Activated CD4-positive, alpha-beta T cell treated with anti-CD3 and anti-CD28 coated beads for 36 hours (primary cell): ENCODE results near the gene FETUB. TPM values are rescaled to one million over a fixed set of nuclear protein-coding genes. Genes with fewer than 3 reads are reported as not detected.

Experiments used
- ATAC-seq: fragments of 200-7000 bp; cut with Tn5 transposase; one replicate; pipeline ENCODE4 v1.10.0; 2021; ENCODE audit warnings: mild to moderate bottlenecking, moderate library complexity
- CTCF ChIA-PET: fragments of 350-600 bp; sonication (Branson Sonifier 250); formaldehyde crosslinking; loops from one replicate; lab custom pipeline; 2021; ENCODE audit warnings: antibody characterized with exemption; lab: Charles Lee
- POLR2A ChIA-PET: fragments of 350-600 bp; sonication (Branson Sonifier 250); formaldehyde crosslinking; loops from one replicate; lab custom pipeline; 2021; ENCODE audit warnings: antibody characterized with exemption, inconsistent platforms; lab: Charles Lee
- DNase-seq: peaks from one replicate; pipeline ENCODE4 v3.0.0-alpha.2; 2020
- H3K27ac Mint-ChIP-seq: one replicate; pipeline ENCODE4 v1.8.0; 2021; ENCODE audit warnings: mixed read lengths
- H3K27me3 Mint-ChIP-seq: one replicate; pipeline ENCODE4 v1.8.0; 2021; ENCODE audit warnings: mixed read lengths
- H3K36me3 Mint-ChIP-seq: one replicate; pipeline ENCODE4 v1.8.0; 2021; ENCODE audit warnings: low read depth, mixed read lengths
- H3K4me1 Mint-ChIP-seq: one replicate; pipeline ENCODE4 v1.8.0; 2021; ENCODE audit warnings: mixed read lengths
- H3K4me3 Mint-ChIP-seq: one replicate; pipeline ENCODE4 v1.8.0; 2021; ENCODE audit warnings: mild to moderate bottlenecking, moderate library complexity, mixed read lengths
- H3K9me3 Mint-ChIP-seq: one replicate; pipeline ENCODE4 v1.8.0; 2021; ENCODE audit warnings: low read depth, mixed read lengths
- intact Hi-C, 2 experiments: fragments of 100-400 bp; cut with DNase I in 1 of 2; cut with micrococcal nuclease in 1 of 2; formaldehyde crosslinking; loops; one replicate each; pipeline versions ENCODE4 v1.14.2 to v1.15.1; 2022 to 2024; cut with DNase I, micrococcal nuclease
- total RNA-seq, 2 experiments: library from RNA; stranded (reverse); gene quantifications; one replicate each; pipeline ENCODE4 v1.2.3, GENCODE V29; 2021

The FETUB gene
- total RNA-seq, 2 experiments from 2014 or later: not detected

- Mint-ChIP-seq H3K36me3 (no peaks in the 10 kb centered on the region), H3K4me3 (no peak overlapping the region), H3K4me1 (peaks cover 3% of the 10 kb centered on the region), H3K27me3 (peaks cover 14% of the 10 kb centered on the region), H3K9me3 (no peaks in the 10 kb centered on the region), H3K27ac (no peak overlapping the region)
- intact Hi-C loops: no loop called here
- no peak for DNase-seq
- no peak for ATAC-seq
- ChIA-PET CTCF (interaction anchor here (0.9 to 3.1 kb wide), 2 partner anchors 21 to 23 kb away, joined by 3 to 10 read pairs; no protein-coding TSS in a partner anchor), POLR2A (no interaction called here)
These were observed 2.5 kb upstream of the FETUB start for GRCh38 chr3:186637686-186638085.

GRCh38 chr3:186638259-186638658 lies 1.9 kb upstream of the FETUB start:
- POLR2A ChIA-PET: no interaction called here
- Mint-ChIP-seq H3K36me3 (no peaks in the 10 kb centered on the region), H3K27me3 (peaks cover 14% of the 10 kb centered on the region), H3K27ac (no peak overlapping the region), H3K9me3 (no peaks in the 10 kb centered on the region), H3K4me3 (no peak overlapping the region), H3K4me1 (peaks cover 3% of the 10 kb centered on the region)
- CTCF ChIA-PET: interaction anchor here (0.8 kb wide), 1 partner anchor 97 kb away, joined by 3 read pairs; no protein-coding TSS in a partner anchor
- DNase-seq: no peak
- no peak for ATAC-seq
- intact Hi-C loops: no loop called here

- CTCF ChIA-PET: no interaction called here
- H3K4me3 Mint-ChIP-seq: no peak overlapping the region
- H3K4me1 Mint-ChIP-seq: peaks cover 3% of the 10 kb centered on the region
- no peak for DNase-seq
- POLR2A ChIA-PET: no interaction called here
- H3K36me3 Mint-ChIP-seq: no peaks in the 10 kb centered on the region
- no peak overlapping the region for H3K27ac Mint-ChIP-seq
- no peaks in the 10 kb centered on the region for H3K9me3 Mint-ChIP-seq
- intact Hi-C loops: no loop called here
- no peak for ATAC-seq
- H3K27me3 Mint-ChIP-seq: peaks cover 17% of the 10 kb centered on the region
These were observed 247 bp downstream of the FETUB start for GRCh38 chr3:186640473-186640818.

- Mint-ChIP-seq H3K36me3 (no peaks in the 10 kb centered on the region), H3K4me1 (peaks cover 3% of the 10 kb centered on the region), H3K9me3 (no peaks in the 10 kb centered on the region), H3K27me3 (peaks cover 18% of the 10 kb centered on the region), H3K4me3 (no peak overlapping the region), H3K27ac (no peak overlapping the region)
- ChIA-PET POLR2A (no interaction called here), CTCF (no interaction called here)
- ATAC-seq (no peak), DNase-seq (no peak)
- intact Hi-C loops: no loop called here
These were observed 730 bp downstream of the FETUB start for GRCh38 chr3:186640929-186641328.

GRCh38 chr3:186642014-186642413 lies 1.8 kb downstream of the FETUB start:
- intact Hi-C loops: no loop called here
- DNase-seq (no peak), ATAC-seq (no peak)
- POLR2A ChIA-PET: no interaction called here
- H3K27me3 Mint-ChIP-seq: peaks cover 19% of the 10 kb centered on the region
- H3K4me1 Mint-ChIP-seq: peaks cover 3% of the 10 kb centered on the region
- H3K36me3 Mint-ChIP-seq: no peaks in the 10 kb centered on the region
- H3K9me3 Mint-ChIP-seq: no peaks in the 10 kb centered on the region
- H3K27ac Mint-ChIP-seq: no peak overlapping the region
- CTCF ChIA-PET: interaction anchor here (0.5 to 1.6 kb wide), 3 partner anchors 28 to 447 kb away, joined by 3 to 5 read pairs (median 3); no protein-coding TSS in a partner anchor
- no peak overlapping the region for H3K4me3 Mint-ChIP-seq

GRCh38 chr3:186643493-186643892 lies 3.3 kb downstream of the FETUB start:
- no peak overlapping the region for H3K4me3 Mint-ChIP-seq
- CTCF ChIA-PET: interaction anchor here (0.6 to 1.5 kb wide), 3 partner anchors 25 to 33 kb away, joined by 3 to 8 read pairs (median 3); no protein-coding TSS in a partner anchor
- H3K4me1 Mint-ChIP-seq: peaks cover 3% of the 10 kb centered on the region
- intact Hi-C loops: no loop called here
- peaks cover 18% of the 10 kb centered on the region for H3K27me3 Mint-ChIP-seq
- DNase-seq (no peak), ATAC-seq (peak; percentile 57)
- no peak overlapping the region for H3K27ac Mint-ChIP-seq
- no peaks in the 10 kb centered on the region for H3K36me3 Mint-ChIP-seq
- H3K9me3 Mint-ChIP-seq: no peaks in the 10 kb centered on the region
- POLR2A ChIA-PET: no interaction called here

GRCh38 chr3:186644683-186645082 lies 4.5 kb downstream of the FETUB start:
- no peaks in the 10 kb centered on the region for H3K9me3 Mint-ChIP-seq
- DNase-seq (no peak), ATAC-seq (no peak)
- POLR2A ChIA-PET: interaction anchor here (0.6 kb wide), 1 partner anchor 59 kb away, joined by 3 read pairs; no protein-coding TSS in a partner anchor
- H3K4me3 Mint-ChIP-seq: no peak overlapping the region
- CTCF ChIA-PET: interaction anchor here (0.7 to 0.8 kb wide), 2 partner anchors 177 to 265 kb away, joined by 3 read pairs; no protein-coding TSS in a partner anchor
- peaks cover 3% of the 10 kb centered on the region for H3K4me1 Mint-ChIP-seq
- H3K27me3 Mint-ChIP-seq: peaks cover 16% of the 10 kb centered on the region
- intact Hi-C loops: no loop called here
- H3K36me3 Mint-ChIP-seq: no peaks in the 10 kb centered on the region
- no peak overlapping the region for H3K27ac Mint-ChIP-seq

GRCh38 chr3:186646106-186646505 lies 5.9 kb downstream of the FETUB start:
- Mint-ChIP-seq H3K9me3 (no peaks in the 10 kb centered on the region), H3K27me3 (peaks cover 13% of the 10 kb centered on the region), H3K36me3 (no peaks in the 10 kb centered on the region), H3K4me3 (no peak overlapping the region), H3K4me1 (peaks cover 3% of the 10 kb centered on the region), H3K27ac (no peak overlapping the region)
- POLR2A ChIA-PET: no interaction called here
- intact Hi-C loops: no loop called here
- ATAC-seq (no peak), DNase-seq (no peak)
- CTCF ChIA-PET: interaction anchor here (1.0 kb wide), 1 partner anchor 29 kb away, joined by 4 read pairs; no protein-coding TSS in a partner anchor

- H3K4me1 Mint-ChIP-seq: peaks cover 2% of the 10 kb centered on the region
- intact Hi-C loops: no loop called here
- CTCF ChIA-PET: interaction anchor here (1.0 kb wide), 1 partner anchor 30 kb away, joined by 4 read pairs; no protein-coding TSS in a partner anchor
These were observed 6.6 kb downstream of the FETUB start for GRCh38 chr3:186646841-186647240.

GRCh38 chr3:186648851-186649250 lies 8.7 kb downstream of the FETUB start:
- Mint-ChIP-seq H3K4me3 (no peak overlapping the region), H3K27me3 (peaks cover 9% of the 10 kb centered on the region), H3K36me3 (no peaks in the 10 kb centered on the region), H3K9me3 (no peaks in the 10 kb centered on the region), H3K27ac (no peak overlapping the region), H3K4me1 (no peaks in the 10 kb centered on the region)
- intact Hi-C loops: no loop called here
- ChIA-PET POLR2A (no interaction called here), CTCF (interaction anchor here (1.8 to 2.2 kb wide), 2 partner anchors 32 to 36 kb away, joined by 5 to 7 read pairs; partner anchors contain the start of gene AHSG)
- ATAC-seq (no peak), DNase-seq (no peak)

More at GRCh38 chr3:186646841-186647240, 6.6 kb downstream of the FETUB start:
- H3K27ac Mint-ChIP-seq: no peak overlapping the region
- H3K4me3 Mint-ChIP-seq: no peak overlapping the region
- POLR2A ChIA-PET: no interaction called here
- no peaks in the 10 kb centered on the region for H3K36me3 Mint-ChIP-seq
- H3K9me3 Mint-ChIP-seq: no peaks in the 10 kb centered on the region
- no peak for ATAC-seq
- H3K27me3 Mint-ChIP-seq: peaks cover 10% of the 10 kb centered on the region
- no peak for DNase-seq

GRCh38 chr3:186651678-186652215 lies 11.5 kb downstream of the FETUB start:
- ATAC-seq: no peak
- no peak overlapping the region for H3K27ac Mint-ChIP-seq
- no peak overlapping the region for H3K4me3 Mint-ChIP-seq
- peaks cover 2% of the 10 kb centered on the region for H3K27me3 Mint-ChIP-seq
- ChIA-PET POLR2A (no interaction called here), CTCF (interaction anchor here (0.6 kb wide), 1 partner anchor 188 kb away, joined by 3 read pairs; no protein-coding TSS in a partner anchor)
- intact Hi-C loops: no loop called here
- no peaks in the 10 kb centered on the region for H3K9me3 Mint-ChIP-seq
- H3K36me3 Mint-ChIP-seq: no peaks in the 10 kb centered on the region
- no peaks in the 10 kb centered on the region for H3K4me1 Mint-ChIP-seq
- no peak for DNase-seq

GRCh38 chr3:186653080-186653707 lies 13.0 kb downstream of the FETUB start:
- peaks cover 2% of the 10 kb centered on the region for H3K27me3 Mint-ChIP-seq
- no peaks in the 10 kb centered on the region for H3K36me3 Mint-ChIP-seq
- ChIA-PET CTCF (no interaction called here), POLR2A (no interaction called here)
- DNase-seq: no peak
- ATAC-seq: no peak
- H3K4me3 Mint-ChIP-seq: no peak overlapping the region
- intact Hi-C loops: no loop called here
- no peaks in the 10 kb centered on the region for H3K9me3 Mint-ChIP-seq
- no peak overlapping the region for H3K27ac Mint-ChIP-seq
- no peaks in the 10 kb centered on the region for H3K4me1 Mint-ChIP-seq
